Mucosa of gallbladder (tissue), 1 donor: ENCODE results near the gene USP7. TPM values are rescaled to one million over a fixed set of nuclear protein-coding genes. Genes with fewer than 3 reads are reported as not detected.

ENCODE experiments used
- DNase-seq: peaks from one replicate; pipeline ENCODE4 v3.0.0-alpha.2; 2020; ENCODE audit warnings: low spot score
- total RNA-seq: library from RNA; stranded (reverse); gene quantifications from one replicate; pipeline ENCODE4 v1.2.1, GENCODE V29; 2021
- donor health status: DM: no; HTN: no; CAD: no.

USP7 gene
- total RNA-seq, 1 donor from 2014 or later, result 108 TPM

- no peak for DNase-seq
Observed at GRCh38 chr16:8952281-8952751, 11.4 kb downstream of the USP7 start.

DNA sequence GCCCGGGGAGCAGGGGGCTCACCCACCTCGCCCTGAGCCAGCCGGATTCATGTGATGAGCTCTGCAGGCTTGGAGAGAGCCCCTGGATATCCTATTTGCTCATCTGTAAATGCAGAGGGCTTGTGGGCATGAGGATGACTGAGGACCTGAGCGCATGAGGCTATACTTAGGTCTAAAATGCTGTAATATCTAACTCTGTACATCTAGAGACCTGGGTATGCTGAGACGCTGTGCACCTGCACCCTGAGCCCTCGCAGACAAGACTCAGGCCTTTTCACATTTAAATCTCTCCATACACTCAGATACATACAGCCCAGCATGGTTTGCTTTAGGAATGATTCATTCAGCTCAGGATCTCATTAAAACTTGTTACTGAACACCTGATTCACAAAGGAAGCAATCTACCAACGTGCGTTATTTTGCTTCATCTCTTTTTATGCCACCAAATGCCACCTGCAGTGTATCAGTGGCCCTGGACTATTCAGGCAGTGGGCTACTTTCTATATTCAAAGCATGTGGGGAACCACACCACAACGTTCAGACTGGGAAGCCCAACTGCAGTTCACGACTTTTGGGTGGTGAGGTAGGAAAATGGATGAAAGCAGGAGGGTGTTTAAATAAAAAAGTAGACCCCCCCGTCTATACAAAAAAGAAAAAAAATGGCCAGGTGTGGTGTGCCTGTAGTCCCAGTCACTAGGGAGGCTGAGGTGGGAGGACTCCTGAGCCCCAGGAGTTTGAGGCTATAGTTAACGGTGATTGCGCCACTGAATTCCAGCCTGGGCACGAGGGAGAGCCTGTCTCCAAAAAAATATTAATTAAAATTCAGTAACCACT, 12.0 kb downstream of the USP7 start:
- DNase-seq, result no peak

DNA sequence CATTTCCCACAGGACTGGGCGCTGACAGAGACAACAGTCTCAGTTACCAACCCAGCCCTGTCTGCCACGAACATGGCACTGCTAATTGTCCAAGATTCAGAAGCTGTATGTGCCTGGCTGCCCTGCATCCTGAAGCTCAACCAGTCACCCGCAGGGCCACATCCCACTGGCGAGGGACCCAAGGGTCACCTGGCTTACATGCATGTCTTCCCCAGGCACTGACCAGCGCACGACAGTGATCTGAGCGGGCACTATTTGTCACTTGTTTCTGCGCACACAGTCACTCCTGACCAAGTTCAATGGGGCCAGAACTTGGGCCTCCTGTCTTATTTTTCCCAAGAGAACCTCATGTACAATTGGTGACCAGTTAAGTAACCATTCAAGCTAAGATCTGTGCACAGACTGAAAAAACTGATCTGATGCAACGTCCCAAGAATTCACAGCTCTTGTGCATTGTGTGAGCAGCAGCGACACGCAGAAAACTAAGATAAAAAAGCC, 13.1 kb downstream of the USP7 start:
- DNase-seq, result no peak

DNA sequence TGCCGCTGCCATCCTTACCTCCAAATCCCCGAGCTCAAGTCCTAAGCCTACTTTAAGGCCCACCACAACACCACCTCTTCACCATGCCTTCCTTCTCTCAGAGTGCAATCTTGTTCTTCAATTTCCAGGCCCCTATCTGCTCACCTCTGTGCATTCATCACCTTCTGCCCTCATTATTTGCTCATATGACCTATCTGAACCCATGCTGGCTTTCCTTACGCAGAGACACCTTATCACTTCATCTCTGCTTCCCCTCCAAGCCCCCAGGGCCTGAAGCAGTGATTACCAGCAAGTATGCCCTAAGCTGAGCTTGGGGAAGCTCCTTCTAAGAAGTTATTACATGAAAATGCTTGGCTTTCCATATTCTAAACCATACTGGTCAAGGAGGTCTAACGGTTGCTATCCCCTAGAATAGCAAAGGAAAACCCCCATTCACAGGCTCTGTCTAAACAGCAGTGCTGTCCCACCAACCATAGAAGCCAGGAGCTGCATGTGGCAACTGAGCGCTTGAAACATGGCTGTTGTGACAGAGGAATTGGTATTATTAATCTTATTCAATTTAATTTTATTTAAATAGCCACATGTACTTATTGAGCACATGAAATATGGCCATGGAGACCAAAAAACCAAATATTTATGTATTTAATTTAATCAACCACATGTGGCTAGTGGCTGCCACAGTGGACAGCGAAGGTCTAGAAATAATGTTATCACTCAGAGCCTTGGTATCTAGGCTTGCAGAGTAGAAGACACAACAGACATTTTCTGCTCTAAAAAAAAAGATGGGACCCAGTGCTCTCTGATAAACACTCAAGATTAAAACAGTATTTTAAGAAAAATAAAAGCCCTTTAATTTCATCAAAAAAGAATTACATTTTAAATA, 13.9 kb downstream of the USP7 start:
- DNase-seq, result no peak

DNA sequence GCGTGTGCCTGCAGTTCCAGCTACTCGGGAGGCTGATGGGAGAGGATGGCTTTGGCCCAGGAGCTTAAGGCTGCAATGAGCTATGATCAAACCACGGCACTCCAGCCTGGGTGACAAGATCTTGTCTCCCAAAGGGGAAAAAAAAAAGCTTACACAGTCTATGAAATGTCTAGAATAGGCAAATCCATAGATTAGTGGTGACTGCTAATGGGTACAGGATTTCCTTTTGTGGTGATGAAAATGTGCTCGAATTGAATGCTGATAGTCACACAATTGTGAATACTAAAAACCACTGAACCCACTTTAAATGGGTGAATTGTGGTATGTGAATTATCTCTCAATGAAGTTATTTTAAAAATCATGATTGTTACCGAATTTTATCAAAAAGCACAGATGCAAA, 14.9 kb downstream of the USP7 start:
- DNase-seq, result no peak

DNA sequence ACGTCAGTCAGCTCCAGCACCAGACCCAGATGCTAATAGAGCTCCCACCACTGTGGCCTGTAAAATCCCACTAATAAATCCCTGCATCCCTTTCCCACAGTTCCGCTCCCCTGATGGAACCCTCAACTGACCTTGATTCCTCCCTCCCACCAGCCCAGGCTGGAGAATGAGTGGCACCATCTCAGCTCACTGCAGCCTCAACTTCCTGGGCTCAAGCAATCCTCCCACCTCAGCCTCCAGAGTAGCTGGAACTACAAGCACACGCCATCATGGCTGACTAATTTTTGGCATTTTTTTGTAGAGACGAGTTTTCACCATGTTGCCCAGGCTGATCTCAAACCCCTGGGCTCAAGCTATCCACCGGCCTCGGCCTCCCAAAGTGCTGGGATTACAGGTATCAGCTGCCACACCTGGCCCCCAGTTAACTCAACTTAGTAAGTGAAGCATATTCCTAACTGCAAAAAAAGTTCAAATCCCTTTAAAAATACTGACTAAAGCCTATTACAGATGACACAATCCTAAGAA, 15.6 kb downstream of the USP7 start:
- no peak for DNase-seq

DNA sequence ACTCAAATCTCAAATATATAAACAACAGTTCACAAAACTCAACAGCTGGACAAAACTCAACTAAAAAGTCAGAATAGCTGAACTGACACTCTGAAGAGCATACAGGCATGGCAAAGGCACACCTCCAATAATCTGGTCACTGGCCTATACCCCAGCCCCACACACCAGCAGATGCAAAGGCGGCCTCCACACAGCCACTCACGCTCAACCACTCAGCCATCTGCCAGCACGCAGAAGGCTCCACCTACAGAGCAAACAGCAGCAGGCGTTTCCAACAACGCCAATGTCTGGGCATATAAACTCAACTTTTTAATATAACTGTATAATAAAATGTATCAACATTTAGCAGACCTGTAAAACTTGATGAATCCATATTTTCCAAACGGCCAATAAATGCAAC, 17.2 kb downstream of the USP7 start:
- DNase-seq, result no peak

DNA sequence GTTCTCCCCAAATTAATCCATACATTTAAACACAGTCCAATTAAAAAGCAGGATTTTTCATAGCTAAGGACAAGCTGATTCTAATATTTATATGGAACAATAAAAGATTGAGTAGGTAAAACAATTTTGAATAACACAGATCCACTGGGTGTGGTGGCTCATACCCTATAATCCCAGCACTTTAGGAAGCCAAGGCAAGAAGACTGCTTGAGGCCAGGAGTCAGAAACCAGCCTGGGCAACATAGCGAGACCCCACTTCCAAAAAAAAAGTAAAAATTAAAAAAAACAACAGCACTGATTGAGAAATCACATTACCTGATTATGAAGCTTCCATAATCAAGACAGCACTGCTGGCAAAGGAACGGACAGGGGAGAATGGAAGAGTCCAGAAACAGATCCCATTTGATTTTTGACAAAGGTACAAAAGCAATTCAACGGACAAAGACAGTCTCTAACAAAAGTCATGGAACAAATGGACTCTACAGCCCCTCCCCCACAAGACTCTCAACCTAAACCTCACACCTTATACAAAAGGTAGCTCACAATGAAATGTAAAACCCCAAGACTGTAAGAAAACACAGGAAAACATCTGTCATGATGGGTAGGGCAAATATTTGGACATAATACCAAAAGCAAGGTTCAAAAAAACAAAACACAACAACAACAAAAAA, 17.9 kb downstream of the USP7 start:
- DNase-seq, result no peak

DNA sequence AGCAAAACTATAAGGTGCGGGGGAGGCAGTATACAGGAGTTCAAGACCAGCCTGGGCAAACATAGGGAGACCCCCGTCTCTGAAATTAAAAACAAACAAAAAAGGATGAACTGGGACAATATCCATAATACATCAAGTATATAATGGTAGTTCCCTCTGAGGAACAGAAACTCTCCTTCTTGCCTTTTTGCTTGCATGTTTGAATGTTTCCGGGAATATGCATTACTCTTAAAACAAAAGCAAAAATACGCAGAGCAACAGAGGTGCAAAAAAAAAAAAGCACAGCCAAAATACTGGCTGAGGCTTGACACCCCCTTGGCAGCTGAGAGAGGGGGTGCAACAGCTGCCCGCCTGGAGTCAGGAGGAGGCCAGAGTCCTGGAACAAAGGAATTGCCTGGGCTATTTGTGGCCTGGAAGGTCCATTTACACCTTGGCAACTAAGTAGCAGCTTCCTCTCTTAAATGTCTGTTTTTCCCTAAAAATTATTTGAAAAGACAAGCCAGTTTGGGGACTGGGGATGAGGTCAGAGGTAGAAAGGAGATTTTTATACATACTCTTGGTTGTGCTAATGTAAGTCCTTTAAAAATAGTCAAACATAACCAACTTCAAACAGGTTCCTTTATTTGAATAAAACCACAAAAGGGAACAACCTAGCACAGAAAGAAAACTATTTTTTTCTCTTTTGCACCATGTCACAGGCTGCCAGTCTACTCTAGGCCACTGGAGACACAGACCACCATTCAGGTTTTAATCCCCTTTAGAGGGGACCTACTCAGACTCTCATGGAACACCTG, 19.5 kb downstream of the USP7 start:
- no peak for DNase-seq

DNA sequence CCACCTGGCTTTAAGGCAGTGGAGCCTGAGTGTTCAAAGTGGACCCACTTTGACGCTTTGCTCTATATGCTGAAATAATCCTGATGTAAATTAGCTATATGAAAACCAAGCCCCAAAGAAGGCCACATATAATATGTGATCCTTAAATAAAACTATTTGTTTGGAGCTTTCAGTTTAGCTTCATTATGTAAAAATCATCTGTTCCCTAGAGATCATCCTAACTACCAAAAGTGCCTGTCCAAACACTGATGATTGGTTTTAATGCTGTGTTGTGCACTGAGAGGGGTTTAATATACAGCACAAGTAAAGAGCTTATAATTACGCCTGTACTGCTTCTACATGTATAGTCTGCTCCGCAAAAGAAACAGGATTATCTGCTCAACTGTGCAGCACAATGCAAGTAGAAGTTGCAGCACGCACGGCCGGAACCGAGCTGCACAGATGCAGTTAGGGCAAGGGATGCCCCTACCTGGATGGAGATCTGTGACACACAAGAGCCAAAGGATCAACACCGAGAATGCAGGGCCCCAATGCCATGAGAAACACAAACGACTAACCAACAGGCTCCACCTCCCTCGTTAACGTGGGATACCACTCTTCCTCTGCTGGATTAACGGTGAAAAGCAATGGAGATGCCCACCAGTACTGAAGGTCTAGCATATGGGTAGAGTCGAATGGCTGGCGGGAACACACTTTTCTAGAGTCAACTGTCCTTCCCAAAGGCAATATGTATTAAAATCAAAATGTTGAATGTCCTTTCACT, 20.5 kb downstream of the USP7 start:
- no peak for DNase-seq

DNA sequence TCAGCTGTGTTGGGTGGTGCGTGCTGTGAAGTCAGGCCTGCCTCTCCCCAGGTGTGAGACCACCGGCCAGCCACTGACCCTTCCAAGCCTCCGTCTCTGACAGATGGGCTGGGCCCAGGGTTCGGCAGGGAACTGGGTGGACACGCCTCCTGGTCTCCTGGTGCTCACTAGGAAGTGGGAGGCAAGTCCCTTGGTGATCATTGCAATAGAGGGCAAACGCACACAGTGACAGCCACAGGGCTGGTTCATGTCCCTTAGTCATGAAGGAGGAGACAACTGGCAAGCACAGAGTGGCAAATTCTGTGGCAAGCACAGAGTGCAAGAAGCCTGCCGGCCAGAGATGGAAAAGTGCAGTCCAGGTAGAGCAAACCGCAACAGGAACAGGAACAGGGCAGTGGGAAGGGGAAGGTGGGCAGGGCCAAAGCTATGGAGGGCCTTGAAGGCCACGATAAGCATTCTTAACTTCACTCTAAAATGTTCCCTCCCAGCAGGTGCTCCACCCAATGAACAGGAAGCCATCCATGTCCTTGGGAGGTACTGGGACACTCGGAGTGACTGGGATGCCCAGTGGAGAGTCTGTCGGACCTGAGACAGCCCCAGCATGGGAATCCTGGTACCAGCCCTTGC, 21.9 kb downstream of the USP7 start:
- DNase-seq, result no peak

GRCh38 chr16:8937803-8938202, 25.9 kb downstream of the USP7 start:
- DNase-seq, result no peak

GRCh38 chr16:8936421-8936820, 27.3 kb downstream of the USP7 start:
- DNase-seq, result no peak

DNA sequence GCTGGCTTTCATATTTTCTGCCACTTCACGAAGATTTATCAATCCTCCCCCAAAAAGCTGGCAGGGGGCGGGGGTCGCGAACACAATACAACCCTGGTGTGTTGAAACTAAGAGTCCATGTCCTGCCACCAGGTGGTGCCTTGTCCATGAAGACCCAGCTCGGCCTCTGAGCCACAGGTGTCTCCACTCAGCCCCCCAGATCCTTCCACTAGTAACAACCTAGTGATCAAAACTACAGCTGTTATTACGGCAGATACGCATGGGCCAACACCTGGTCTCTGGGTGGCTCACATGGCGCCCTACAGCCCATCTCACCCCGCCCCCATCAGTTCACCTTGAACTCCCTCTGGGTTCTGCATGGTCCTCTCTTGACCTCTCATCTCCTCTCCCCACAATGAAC, 27.7 kb downstream of the USP7 start:
- DNase-seq, result no peak

GRCh38 chr16:8934601-8935000, 29.1 kb downstream of the USP7 start:
- DNase-seq, result no peak

DNA sequence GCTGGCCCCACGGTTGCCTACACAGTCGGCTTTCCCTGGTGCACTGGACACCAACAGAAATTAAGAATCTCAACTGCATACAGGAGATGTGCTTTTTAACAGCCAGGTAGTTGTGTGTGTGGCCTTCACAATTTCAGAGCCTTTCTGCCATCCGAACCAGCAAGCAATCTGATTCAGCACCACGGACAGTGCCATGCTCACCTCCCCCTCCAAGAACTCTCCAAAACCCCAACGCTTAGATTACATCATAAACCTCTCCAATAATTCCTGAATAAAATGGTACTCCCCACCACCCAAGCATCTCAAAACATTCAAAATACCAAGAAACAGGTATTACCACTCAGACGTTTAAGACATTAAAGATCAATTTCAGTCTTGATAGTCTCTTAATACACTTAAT, 31.8 kb downstream of the USP7 start:
- peak; percentile 60 for DNase-seq

- DNase-seq, result no peak
Observed at GRCh38 chr16:8929086-8929748, 34.5 kb downstream of the USP7 start.

DNA sequence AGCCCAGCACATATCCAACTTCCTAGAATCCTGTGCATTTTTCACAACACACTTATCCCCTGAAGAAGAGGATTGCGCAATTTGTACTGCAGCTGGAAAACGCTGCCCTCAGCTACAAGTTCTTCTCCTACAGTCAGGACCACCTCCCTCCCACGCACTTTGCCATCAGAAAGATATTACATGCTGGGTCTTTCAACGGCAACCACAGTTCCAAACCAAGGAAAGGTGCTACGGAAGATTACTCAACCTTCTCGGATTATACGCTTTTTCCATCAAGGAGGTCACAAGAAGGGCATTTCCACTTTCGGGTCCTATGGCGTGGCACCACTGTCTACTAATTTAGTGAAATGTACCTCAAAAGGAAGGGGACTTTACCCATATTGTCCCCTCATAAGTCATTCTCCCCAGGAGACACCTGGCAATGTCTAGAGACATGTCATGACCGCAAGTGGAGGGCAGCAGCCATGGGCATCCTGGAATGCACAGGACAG, 35.2 kb downstream of the USP7 start:
- DNase-seq, result no peak

DNA sequence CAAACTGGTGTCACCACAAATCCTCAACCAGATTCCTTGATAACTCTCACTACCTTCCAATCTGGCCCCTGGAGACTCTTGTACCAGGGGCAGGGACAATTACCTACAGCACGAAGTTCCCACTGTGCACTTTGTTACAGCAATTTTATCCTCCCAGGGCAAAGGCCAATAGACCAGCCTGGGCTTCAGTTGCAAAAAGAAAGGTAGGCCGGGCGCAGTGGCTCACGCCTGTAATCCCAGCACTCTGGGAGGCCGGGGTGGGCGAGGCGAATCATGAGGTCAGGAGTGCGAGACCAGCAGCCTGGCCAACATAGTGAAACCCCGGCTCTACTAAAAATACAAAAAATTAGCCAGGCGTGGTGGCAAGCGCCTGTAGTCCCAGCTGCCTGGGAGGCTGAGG, 36.9 kb downstream of the USP7 start:
- no peak for DNase-seq
